T-helper 1 cell treated with Interleukin-12 subunit alpha and Interleukin-12 subunit beta and Interleukin-4 antibody, amounts not matched to agents 30 ng/mL and 1 ng/mL, for 36 hours (primary cell): ENCODE data around the gene RPS25. TPM values are rescaled to one million over a fixed set of nuclear protein-coding genes. Genes with fewer than 3 reads are reported as not detected.

Source experiments
- intact Hi-C: fragments of 100-400 bp; cut with micrococcal nuclease; formaldehyde crosslinking; loops from one replicate; pipeline ENCODE4 v1.15.1; 2024
- total RNA-seq: library from RNA; stranded (reverse); gene quantifications from 2 replicates; pipeline ENCODE4 v1.2.3, GENCODE V29; 2022

Gene RPS25
- total RNA-seq: 1,270 and 1,290 TPM in 2 replicates

- intact Hi-C loops: loop anchor here (1.0 to 5.0 kb wide), 17 partner anchors 12 to 582 kb away; partner anchors contain the start of genes C2CD2L, CBL, CENATAC and DDX6
These were observed at the start of gene RPS25, which contains the start of gene TRAPPC4 for GRCh38 chr11:119018074-119018938. TSS of gene RPS25 (minus strand) at chr11:119018343. CDS start at chr11:119018284, 59 bp downstream. TSS of gene TRAPPC4 (plus strand) at chr11:119018766. CDS start at chr11:119018796, 30 bp downstream.

- intact Hi-C loops: loop anchor here (1.0 kb wide), 11 partner anchors 10 to 271 kb away; partner anchors contain the start of genes CBL, CENATAC, HINFP and HYOU1
These were observed 49.5 kb upstream of the RPS25 start, which contains the start of gene VPS11 for GRCh38 chr11:119067371-119068222. TSS of gene VPS11 (plus strand) at chr11:119067818. CDS start at chr11:119067824, 6 bp downstream.

- intact Hi-C loops: loop anchor here (1.0 kb wide), 2 partner anchors 132 to 258 kb away; no protein-coding TSS in a partner anchor
These were observed 47.2 kb upstream of the RPS25 start for GRCh38 chr11:119065369-119065768.

- intact Hi-C loops: no loop called here
These were observed 44.6 kb upstream of the RPS25 start for GRCh38 chr11:119062779-119063178.

- intact Hi-C loops: no loop called here
These were observed 43.1 kb upstream of the RPS25 start for GRCh38 chr11:119061256-119061655.

- intact Hi-C loops: loop anchor here (5.0 kb wide), 1 partner anchor 323 kb away; the partner anchor contains the start of gene USP2
These were observed 41.0 kb upstream of the RPS25 start for GRCh38 chr11:119059128-119059527.

GRCh38 chr11:119057000-119057769, 39.0 kb upstream of the RPS25 start, which contains the start of gene HYOU1:
TSS of gene HYOU1 (minus strand) at chr11:119057205. CDS start at chr11:119056160, 1,045 bp downstream.
- intact Hi-C loops: loop anchor here (1.0 to 5.0 kb wide), 16 partner anchors 10 to 325 kb away; partner anchors contain the start of genes CENATAC, DPAGT1, HINFP and HMBS

- intact Hi-C loops: loop anchor here (2.0 to 5.0 kb wide), 4 partner anchors 128 to 326 kb away; partner anchors contain the start of gene USP2
These were observed 38.4 kb upstream of the RPS25 start for GRCh38 chr11:119056421-119056999.

- intact Hi-C loops: loop anchor here (2.0 to 5.0 kb wide), 4 partner anchors 127 to 326 kb away; partner anchors contain the start of gene USP2
These were observed 37.8 kb upstream of the RPS25 start for GRCh38 chr11:119055901-119056300.

GRCh38 chr11:119054418-119054817, 36.3 kb upstream of the RPS25 start:
- intact Hi-C loops: no loop called here

GRCh38 chr11:119052163-119052814, 34.1 kb upstream of the RPS25 start:
- intact Hi-C loops: no loop called here

- intact Hi-C loops: no loop called here
These were observed 33.5 kb upstream of the RPS25 start for GRCh38 chr11:119051440-119052162.

GRCh38 chr11:119049081-119049480, 30.9 kb upstream of the RPS25 start:
- intact Hi-C loops: no loop called here

GRCh38 chr11:119048644-119049043, 30.5 kb upstream of the RPS25 start:
- intact Hi-C loops: no loop called here

GRCh38 chr11:119047205-119047604, 29.1 kb upstream of the RPS25 start:
- intact Hi-C loops: no loop called here

- intact Hi-C loops: no loop called here
These were observed 28.3 kb upstream of the RPS25 start for GRCh38 chr11:119046489-119046888.

- intact Hi-C loops: no loop called here
These were observed 26.6 kb upstream of the RPS25 start for GRCh38 chr11:119044708-119045107.

- intact Hi-C loops: no loop called here
These were observed 24.8 kb upstream of the RPS25 start for GRCh38 chr11:119042927-119043326.
